A673 (cell line): ENCODE measurements around the gene SIVA1.

Experiments
- EZH2 ChIP-seq: fragments of 200-600 bp; sonication (generic); IDR thresholded peaks from 2 replicates; pipeline ENCODE4 v1.6.1; 2017; ENCODE audit warnings: borderline replicate concordance, low read depth, mild to moderate bottlenecking, mixed read lengths, antibody characterized with exemption, low read length; ENCODE audit not compliant: poor library complexity, severe bottlenecking
- TF ChIP-seq, protein P1 (sequence below): fragments of 300-800, 200-600 bp; sonication (generic); conservative IDR thresholded peaks from 2 replicates; pipeline ENCODE4 v1.5.1; 2017; ENCODE audit warnings: low read depth, mild to moderate bottlenecking, antibody characterized with exemption, low read length, moderate library complexity, mixed read lengths

GRCh38 chr14:104741108-104741802 lies 11.7 kb upstream of the SIVA1 start:
- TF ChIP-seq, protein P1, sequence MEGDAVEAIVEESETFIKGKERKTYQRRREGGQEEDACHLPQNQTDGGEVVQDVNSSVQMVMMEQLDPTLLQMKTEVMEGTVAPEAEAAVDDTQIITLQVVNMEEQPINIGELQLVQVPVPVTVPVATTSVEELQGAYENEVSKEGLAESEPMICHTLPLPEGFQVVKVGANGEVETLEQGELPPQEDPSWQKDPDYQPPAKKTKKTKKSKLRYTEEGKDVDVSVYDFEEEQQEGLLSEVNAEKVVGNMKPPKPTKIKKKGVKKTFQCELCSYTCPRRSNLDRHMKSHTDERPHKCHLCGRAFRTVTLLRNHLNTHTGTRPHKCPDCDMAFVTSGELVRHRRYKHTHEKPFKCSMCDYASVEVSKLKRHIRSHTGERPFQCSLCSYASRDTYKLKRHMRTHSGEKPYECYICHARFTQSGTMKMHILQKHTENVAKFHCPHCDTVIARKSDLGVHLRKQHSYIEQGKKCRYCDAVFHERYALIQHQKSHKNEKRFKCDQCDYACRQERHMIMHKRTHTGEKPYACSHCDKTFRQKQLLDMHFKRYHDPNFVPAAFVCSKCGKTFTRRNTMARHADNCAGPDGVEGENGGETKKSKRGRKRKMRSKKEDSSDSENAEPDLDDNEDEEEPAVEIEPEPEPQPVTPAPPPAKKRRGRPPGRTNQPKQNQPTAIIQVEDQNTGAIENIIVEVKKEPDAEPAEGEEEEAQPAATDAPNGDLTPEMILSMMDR = no peak
- no peak for TF ChIP-seq EZH2
